ENCODE measurements around the gene ICA1. TPM values are rescaled to one million over a fixed set of nuclear protein-coding genes. Genes with fewer than 3 reads are reported as not detected.

The ICA1 gene
- total and polyA plus RNA-seq, 7 donors: 4.8 to 40.7 (median 8.7) TPM

GRCh38 chr7:8258166-8258565 is 3.8 kb downstream of the ICA1 start:
- TF ChIP-seq CTCF (IDR thresholded peaks at IDR 0.05) (no peak), POLR2A (IDR thresholded peaks at IDR 0.05) (no peak), EP300 (IDR thresholded peaks at IDR 0.05) (no peak), POLR2AphosphoS5 (IDR thresholded peaks at IDR 0.05) (no peak)
- peaks cover 0 to 17% (median 12%) of the 10 kb centered on the region in 4 donors for H3K4me1 ChIP-seq
- intact Hi-C loops (cut with DNase I): no loop called here

GRCh38 chr7:8255680-8256655 is 6.0 kb downstream of the ICA1 start:
- no peaks in the 10 kb centered on the region for H3K9me3 ChIP-seq
- H3K27me3 ChIP-seq: peaks cover 0 to 31% (median 6%) of the 10 kb centered on the region in 3 donors
- no peak overlapping the region for H3K27ac ChIP-seq
- no peak for DNase-seq
- peaks cover 0 to under 1% (median 0%) of the 10 kb centered on the region in 4 donors for H3K4me1 ChIP-seq
- intact Hi-C loops (cut with DNase I): no loop called here
- H3K36me3 ChIP-seq: no peaks in the 10 kb centered on the region
- TF ChIP-seq POLR2A (IDR thresholded peaks at IDR 0.05) (no peak), POLR2AphosphoS5 (IDR thresholded peaks at IDR 0.05) (no peak), CTCF (IDR thresholded peaks at IDR 0.05) (no peak), EP300 (IDR thresholded peaks at IDR 0.05) (no peak)
- H3K4me3 ChIP-seq: no peak overlapping the region
- 90 to 94% methylated on average over 6 of the region's 6 CpGs for WGBS, 2 donors

More at GRCh38 chr7:8258166-8258565, 3.8 kb downstream of the ICA1 start:
- Histone ChIP-seq H3K36me3 (no peaks in the 10 kb centered on the region), H3K27me3 (peaks cover 15 to 52% (median 19%) of the 10 kb centered on the region in 3 donors), H3K27ac (no peak overlapping the region), H3K4me3 (no peak overlapping the region), H3K9me3 (no peaks in the 10 kb centered on the region)
- 96 to 98% methylated on average over 4 of the region's 4 CpGs for WGBS, 2 donors
- no peak for DNase-seq

- Histone ChIP-seq H3K27ac (no peak overlapping the region), H3K9me3 (no peaks in the 10 kb centered on the region), H3K27me3 (peaks cover 0 to 18% (median 0%) of the 10 kb centered on the region in 3 donors), H3K4me3 (no peak overlapping the region), H3K36me3 (no peaks in the 10 kb centered on the region), H3K4me1 (no peaks in the 10 kb centered on the region)
- no peak for TF ChIP-seq POLR2AphosphoS5 (IDR thresholded peaks at IDR 0.05)
- no peak for TF ChIP-seq CTCF (IDR thresholded peaks at IDR 0.05)
- TF ChIP-seq POLR2A (IDR thresholded peaks at IDR 0.05): no peak
- TF ChIP-seq EP300 (IDR thresholded peaks at IDR 0.05): no peak
- WGBS, 2 donors: 93 to 95% methylated on average over 3 of the region's 3 CpGs
- DNase-seq: no peak
- intact Hi-C loops (cut with DNase I): no loop called here
Measured at GRCh38 chr7:8254667-8255066, 7.3 kb downstream of the ICA1 start.

GRCh38 chr7:8254215-8254614 is 7.8 kb downstream of the ICA1 start:
- Histone ChIP-seq H3K4me1 (no peaks in the 10 kb centered on the region), H3K9me3 (no peaks in the 10 kb centered on the region), H3K36me3 (no peaks in the 10 kb centered on the region), H3K27ac (no peak overlapping the region), H3K27me3 (peaks cover 0 to 14% (median 0%) of the 10 kb centered on the region in 3 donors), H3K4me3 (no peak overlapping the region)
- intact Hi-C loops (cut with DNase I): no loop called here
- no peak for DNase-seq
- no peak for TF ChIP-seq POLR2AphosphoS5 (IDR thresholded peaks at IDR 0.05)
- no peak for TF ChIP-seq EP300 (IDR thresholded peaks at IDR 0.05)
- TF ChIP-seq POLR2A (IDR thresholded peaks at IDR 0.05): no peak
- no peak for TF ChIP-seq CTCF (IDR thresholded peaks at IDR 0.05)
- 30 to 72% methylated on average over 3 of the region's 3 CpGs for WGBS, 2 donors

Data from sigmoid colon (tissue), 7 donors.